ENCODE data around the gene ABTB1.

ABTB1 gene

DNA sequence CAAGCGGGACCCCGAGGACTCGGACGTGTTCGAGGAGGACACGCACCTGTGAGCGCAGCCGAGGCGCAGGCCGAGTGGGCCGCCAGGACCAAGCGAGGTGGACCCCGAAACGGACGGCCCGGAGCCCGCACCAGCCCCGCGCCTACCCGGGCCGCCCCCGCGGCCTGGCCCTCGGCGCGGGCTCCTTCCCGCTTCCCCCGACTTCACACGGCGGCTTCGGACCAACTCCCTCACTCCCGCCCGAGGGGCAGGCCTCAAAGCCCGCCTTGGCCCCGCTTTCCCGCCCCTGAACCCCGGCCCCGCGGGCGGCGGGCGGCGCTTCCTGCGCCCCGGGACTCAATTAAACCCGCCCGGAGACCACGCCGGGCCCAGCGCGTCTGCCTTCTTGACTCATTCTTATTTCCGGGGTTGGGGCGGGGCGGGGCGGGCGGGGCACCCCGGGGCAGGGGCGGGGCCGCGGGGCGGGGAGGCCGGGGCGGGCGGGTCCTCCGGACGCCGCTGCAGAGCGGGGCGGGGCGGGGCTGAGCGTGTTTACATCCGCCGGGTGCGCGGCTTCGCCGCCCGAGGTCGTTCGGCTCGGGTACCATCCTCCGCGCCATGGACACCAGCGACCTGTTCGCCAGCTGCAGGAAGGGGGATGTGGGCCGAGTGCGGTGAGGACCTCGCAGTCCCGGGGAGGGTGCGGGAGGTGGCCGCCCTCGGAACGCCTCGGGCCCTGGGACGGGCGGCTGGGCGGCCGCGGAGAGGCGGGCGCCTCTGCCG lies at the start of gene ABTB1:
ABTB1 (plus strand) TSS at position 524 of the 762 bp plus-strand sequence; CDS start at position 598, 74 bp downstream.
- peak within 1 kb of the TSS; percentile 72 for H3K4me3 ChIP-seq (replicated peaks; ENCODE audit: low read depth, low read length)
- TF ChIP-seq, protein P1, sequence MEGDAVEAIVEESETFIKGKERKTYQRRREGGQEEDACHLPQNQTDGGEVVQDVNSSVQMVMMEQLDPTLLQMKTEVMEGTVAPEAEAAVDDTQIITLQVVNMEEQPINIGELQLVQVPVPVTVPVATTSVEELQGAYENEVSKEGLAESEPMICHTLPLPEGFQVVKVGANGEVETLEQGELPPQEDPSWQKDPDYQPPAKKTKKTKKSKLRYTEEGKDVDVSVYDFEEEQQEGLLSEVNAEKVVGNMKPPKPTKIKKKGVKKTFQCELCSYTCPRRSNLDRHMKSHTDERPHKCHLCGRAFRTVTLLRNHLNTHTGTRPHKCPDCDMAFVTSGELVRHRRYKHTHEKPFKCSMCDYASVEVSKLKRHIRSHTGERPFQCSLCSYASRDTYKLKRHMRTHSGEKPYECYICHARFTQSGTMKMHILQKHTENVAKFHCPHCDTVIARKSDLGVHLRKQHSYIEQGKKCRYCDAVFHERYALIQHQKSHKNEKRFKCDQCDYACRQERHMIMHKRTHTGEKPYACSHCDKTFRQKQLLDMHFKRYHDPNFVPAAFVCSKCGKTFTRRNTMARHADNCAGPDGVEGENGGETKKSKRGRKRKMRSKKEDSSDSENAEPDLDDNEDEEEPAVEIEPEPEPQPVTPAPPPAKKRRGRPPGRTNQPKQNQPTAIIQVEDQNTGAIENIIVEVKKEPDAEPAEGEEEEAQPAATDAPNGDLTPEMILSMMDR (IDR thresholded peaks at IDR 0.05; ENCODE audit: low read length, missing control alignments): no peak
- peak; percentile 66 for DNase-seq (ENCODE audit: low read depth)

DNA sequence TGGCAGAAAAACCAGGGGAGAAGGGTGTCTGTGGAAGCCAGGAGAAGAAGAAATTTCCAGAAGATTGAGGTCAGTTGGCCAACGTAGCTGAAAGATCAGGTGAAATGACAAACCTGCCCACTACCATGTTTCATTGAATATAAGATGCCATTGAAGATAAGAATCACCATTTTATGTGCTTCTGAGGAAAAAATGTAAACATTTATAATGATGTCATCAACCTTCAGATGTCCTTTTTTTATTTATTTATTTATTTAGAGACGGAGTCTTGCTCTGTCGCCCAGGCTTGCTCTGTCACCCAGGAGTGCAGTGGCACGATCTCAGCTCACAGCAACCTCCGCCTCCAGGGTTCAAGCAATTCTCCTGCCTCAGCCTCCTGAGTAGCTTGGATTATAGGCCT lies 48.7 kb upstream of the ABTB1 start:
- TF ChIP-seq, protein P1 (IDR thresholded peaks at IDR 0.05; ENCODE audit: low read length, missing control alignments): no peak
- no peak for DNase-seq (ENCODE audit: low read depth)
- no peak overlapping the region for H3K4me3 ChIP-seq (replicated peaks; ENCODE audit: low read depth, low read length)

DNA sequence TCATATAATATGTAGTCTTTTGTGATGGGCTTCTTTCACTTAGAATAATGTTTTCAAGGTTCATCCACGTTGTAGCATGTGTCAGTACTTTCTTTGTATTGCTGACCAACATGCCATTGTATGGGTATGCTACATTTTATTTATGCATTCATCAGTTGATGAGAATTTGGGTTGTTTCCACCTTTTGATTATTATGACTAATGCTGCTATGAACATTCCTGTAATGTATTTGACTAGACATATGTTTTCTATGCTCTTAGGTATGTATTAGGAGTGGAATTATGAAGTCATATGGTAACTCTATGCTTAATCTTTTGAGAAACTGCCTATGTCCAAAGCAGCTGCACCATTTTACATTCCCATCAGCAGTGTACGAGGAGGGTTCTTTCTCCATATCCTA lies 46.9 kb upstream of the ABTB1 start:
- no peak overlapping the region for H3K4me3 ChIP-seq (replicated peaks; ENCODE audit: low read depth, low read length)
- no peak for DNase-seq (ENCODE audit: low read depth)
- TF ChIP-seq, protein P1 (IDR thresholded peaks at IDR 0.05; ENCODE audit: low read length, missing control alignments): no peak

DNA sequence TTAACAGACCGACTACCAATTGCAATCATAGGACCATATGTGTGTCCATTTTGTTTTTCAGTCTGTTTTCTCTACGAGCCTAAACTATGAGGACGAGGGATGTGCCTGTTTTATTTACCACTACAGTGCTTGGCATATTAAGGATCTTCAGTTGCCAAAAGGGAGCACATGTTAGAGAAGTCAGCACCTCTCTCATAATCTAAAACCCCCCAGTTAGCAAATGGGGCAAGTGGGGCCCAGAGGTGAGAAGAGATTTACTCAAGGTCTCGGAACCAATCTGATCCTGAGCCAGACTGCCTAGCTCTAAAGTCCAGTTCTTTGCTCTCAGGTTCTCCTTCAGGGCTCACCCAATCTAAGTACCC lies 44.3 kb upstream of the ABTB1 start:
- no peak overlapping the region for H3K4me3 ChIP-seq (replicated peaks; ENCODE audit: low read depth, low read length)
- no peak for DNase-seq (ENCODE audit: low read depth)
- TF ChIP-seq, protein P1 (IDR thresholded peaks at IDR 0.05; ENCODE audit: low read length, missing control alignments): no peak

DNA sequence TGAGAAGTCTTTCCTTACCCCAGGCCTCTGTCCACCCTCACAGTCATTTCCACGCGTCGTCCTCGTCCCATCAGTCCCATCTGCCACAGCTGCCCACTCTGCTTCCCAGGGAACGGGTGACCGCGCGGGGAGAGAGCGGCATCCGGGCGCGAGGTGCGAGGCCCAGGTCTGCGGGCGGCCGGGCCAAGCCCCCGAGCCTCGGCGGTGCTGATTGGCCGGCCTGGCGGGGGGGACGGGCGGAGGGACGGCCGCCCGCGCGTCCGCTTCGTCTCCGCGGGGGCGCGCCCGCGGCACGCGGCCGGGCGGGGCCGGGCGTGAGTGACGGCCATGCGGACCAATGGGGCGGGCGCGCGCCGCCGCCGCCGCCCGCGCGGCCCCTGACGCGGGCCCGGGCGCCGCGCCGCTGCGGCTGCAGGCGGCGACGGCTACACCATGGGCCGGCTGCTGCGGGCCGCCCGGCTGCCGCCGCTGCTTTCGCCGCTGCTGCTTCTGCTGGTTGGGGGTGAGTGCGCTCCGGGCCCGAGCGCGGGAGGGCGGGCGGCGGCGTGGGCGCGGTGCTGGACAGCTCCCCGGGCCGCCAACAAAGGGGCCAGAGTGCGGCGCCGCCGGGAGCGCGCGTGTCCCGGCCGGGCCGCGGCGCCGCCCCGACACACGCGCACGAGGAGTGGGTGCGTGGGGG lies 43.8 kb upstream of the ABTB1 start, which contains the start of gene PODXL2:
PODXL2 (plus strand) TSS at position 398 of the 679 bp plus-strand sequence; CDS start at position 433, 35 bp downstream.
- TF ChIP-seq, protein P1 (IDR thresholded peaks at IDR 0.05; ENCODE audit: low read length, missing control alignments): no peak
- peak; percentile 58 for DNase-seq (ENCODE audit: low read depth)
- H3K4me3 ChIP-seq (replicated peaks; ENCODE audit: low read depth, low read length): peak within 1 kb of the TSS; percentile 36

DNA sequence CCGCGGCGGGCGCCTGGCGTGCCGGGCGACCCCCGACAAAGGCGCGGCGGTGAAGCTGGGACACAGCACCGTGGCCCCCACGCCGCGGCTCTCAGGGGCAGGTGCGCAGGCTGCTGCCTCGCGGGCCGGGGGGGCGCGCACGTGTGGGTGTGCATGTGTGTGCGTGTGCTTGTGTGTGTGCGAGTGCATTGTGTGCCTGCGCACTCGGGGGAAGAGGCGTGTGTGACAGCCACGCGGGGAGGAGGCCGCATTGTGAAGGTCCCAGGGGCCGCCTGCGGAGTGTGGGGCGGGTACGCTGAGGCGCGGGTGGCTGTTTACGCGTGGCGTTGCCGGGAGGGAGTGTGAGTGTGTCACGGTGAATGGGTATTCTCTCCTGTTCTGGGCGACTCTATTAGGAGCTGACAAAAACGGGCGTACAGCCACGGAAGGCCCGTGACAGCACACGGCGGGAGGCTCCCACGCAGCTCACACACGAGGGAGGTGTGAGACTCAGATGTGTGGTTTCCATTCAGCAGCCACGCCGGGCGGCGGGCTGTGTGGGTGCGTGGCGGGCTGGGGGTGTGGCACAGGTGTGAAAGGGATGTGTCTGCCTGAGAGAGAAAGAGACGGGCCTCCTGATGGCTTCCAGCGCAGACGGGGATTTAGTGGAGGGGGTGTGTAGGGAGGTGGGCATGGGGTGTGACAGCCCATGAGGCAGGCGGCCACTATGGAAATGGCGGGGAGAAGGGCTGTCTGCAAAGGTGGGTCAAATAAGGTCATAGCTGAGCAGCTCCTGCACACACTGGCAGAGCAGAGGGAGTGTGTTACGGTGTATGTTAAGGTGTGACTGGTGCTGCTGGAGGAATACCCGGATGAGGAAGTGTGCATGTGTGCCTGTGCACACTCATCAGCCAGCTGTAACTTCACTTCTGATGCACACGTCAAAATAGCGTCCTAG lies 43.0 kb upstream of the ABTB1 start:
- DNase-seq (ENCODE audit: low read depth): no peak
- H3K4me3 ChIP-seq (replicated peaks; ENCODE audit: low read depth, low read length): peak overlapping the region; percentile 36
- TF ChIP-seq, protein P1 (IDR thresholded peaks at IDR 0.05; ENCODE audit: low read length, missing control alignments): no peak

Measured in fibroblast of pulmonary artery (primary cell).